ENCODE measurements around the gene CHMP3.

DNA sequence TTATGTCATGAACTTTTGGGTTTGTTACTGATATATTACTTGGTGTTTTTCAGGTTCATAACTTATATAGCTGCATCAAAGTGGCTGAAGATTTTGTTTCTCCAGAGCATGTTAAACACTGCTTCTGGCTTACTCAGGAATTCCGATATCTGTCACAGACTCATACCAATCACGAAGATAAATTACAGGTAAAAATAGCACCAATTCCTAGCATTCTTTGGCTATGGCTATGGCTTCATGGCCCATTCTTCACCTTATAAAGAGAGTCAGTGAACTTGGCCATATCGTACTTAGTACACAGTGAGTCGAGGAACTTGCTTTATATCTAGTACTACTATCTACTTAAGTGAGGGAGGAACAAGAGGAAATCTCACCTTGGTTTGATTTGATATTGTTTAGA, 72.2 kb downstream of the CHMP3 start:
- TF ChIP-seq EZH2 (conservative IDR thresholded peaks at IDR 0.05; ENCODE audit: low read depth, low read length) (no peak), EP300 (IDR thresholded peaks at IDR 0.05; ENCODE audit: low read depth in 2 of 2, low read length in 2 of 2) (no peak), EP300 (CRISPR knock-in tag; IDR thresholded peaks at IDR 0.05; ENCODE audit: borderline replicate concordance) (no peak), ZNF234 (CRISPR knock-in tag; conservative IDR thresholded peaks at IDR 0.05) (no peak)
- TF ChIP-seq, protein P1, sequence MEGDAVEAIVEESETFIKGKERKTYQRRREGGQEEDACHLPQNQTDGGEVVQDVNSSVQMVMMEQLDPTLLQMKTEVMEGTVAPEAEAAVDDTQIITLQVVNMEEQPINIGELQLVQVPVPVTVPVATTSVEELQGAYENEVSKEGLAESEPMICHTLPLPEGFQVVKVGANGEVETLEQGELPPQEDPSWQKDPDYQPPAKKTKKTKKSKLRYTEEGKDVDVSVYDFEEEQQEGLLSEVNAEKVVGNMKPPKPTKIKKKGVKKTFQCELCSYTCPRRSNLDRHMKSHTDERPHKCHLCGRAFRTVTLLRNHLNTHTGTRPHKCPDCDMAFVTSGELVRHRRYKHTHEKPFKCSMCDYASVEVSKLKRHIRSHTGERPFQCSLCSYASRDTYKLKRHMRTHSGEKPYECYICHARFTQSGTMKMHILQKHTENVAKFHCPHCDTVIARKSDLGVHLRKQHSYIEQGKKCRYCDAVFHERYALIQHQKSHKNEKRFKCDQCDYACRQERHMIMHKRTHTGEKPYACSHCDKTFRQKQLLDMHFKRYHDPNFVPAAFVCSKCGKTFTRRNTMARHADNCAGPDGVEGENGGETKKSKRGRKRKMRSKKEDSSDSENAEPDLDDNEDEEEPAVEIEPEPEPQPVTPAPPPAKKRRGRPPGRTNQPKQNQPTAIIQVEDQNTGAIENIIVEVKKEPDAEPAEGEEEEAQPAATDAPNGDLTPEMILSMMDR (CRISPR knock-in tag; IDR thresholded peaks at IDR 0.05) = no peak

Data from HepG2 (cell line).